HepG2 (cell line): ENCODE results near the gene CLDN15. TPM values are rescaled to one million over a fixed set of nuclear protein-coding genes. Genes with fewer than 3 reads are reported as not detected.

Experiments
- BORCS8-MEF2B ChIP-seq: sonication (generic); formaldehyde crosslinking; IDR thresholded peaks from 2 replicates; pipeline ENCODE4 v1.8.0; 2022; ENCODE audit warnings: mild to moderate bottlenecking, missing genetic modification reagents
- CEBPB ChIP-seq: IDR thresholded peaks from 2 replicates; pipeline ENCODE4 v1.6.1; 2011; ENCODE audit warnings: low read depth, low read length, improper control_type of control experiment, borderline replicate concordance
- FOXA3 ChIP-seq: IDR thresholded peaks from 2 replicates; pipeline ENCODE4 v1.6.1; 2016; ENCODE audit warnings: missing genetic modification reagents, missing compliant biosample characterization
- FOXJ3 ChIP-seq: sonication (generic); formaldehyde crosslinking; IDR thresholded peaks from 2 replicates; pipeline ENCODE4 v1.4.0; 2020; ENCODE audit warnings: missing genetic modification reagents, mild to moderate bottlenecking, borderline replicate concordance
- MBD4 ChIP-seq: IDR thresholded peaks from 2 replicates; pipeline ENCODE4 v1.6.1; 2012; ENCODE audit warnings: low read length, inconsistent platforms, borderline replicate concordance
- MTA3 ChIP-seq: sonication (generic); formaldehyde crosslinking; IDR thresholded peaks from 2 replicates; pipeline ENCODE4 v1.4.0; 2020; ENCODE audit warnings: missing genetic modification reagents
- NFE2 ChIP-seq: sonication (generic); formaldehyde crosslinking; IDR thresholded peaks from 2 replicates; pipeline ENCODE4 v1.4.0; 2020; ENCODE audit warnings: missing genetic modification reagents
- PHF20 ChIP-seq: sonication (generic); formaldehyde crosslinking; IDR thresholded peaks from 2 replicates; pipeline ENCODE4 v1.5.0; 2020; ENCODE audit warnings: mild to moderate bottlenecking, missing genetic modification reagents
- ZNF883 ChIP-seq: sonication (generic); formaldehyde crosslinking; IDR thresholded peaks from 2 replicates; pipeline ENCODE4 v1.5.1; 2020; ENCODE audit warnings: mild to moderate bottlenecking, missing genetic modification reagents; ENCODE audit errors: not compliant biosample characterization
- ZSCAN30 ChIP-seq: sonication (generic); formaldehyde crosslinking; IDR thresholded peaks from 2 replicates; pipeline ENCODE4 v1.5.0; 2020; ENCODE audit warnings: mild to moderate bottlenecking, missing genetic modification reagents
- ZSCAN31 ChIP-seq: sonication (generic); formaldehyde crosslinking; IDR thresholded peaks from 2 replicates; pipeline ENCODE4 v1.5.0; 2020; ENCODE audit warnings: low read depth, mild to moderate bottlenecking, missing genetic modification reagents
- ZUFSP ChIP-seq: sonication (generic); formaldehyde crosslinking; IDR thresholded peaks from 2 replicates; pipeline ENCODE4 v1.9.0; 2021; ENCODE audit warnings: missing genetic modification reagents, mild to moderate bottlenecking, borderline replicate concordance
- polyA plus RNA-seq, 8 experiments: library from polyadenylated mRNA; depleted of rRNA in 3 of 8; stranded (reverse) in 7 of 8; unstranded in 1 of 8; fragments of >200 nt; fragmentation: Illumina TruSeq in 4 of 8; extraction: Trizol in 4 of 8; gene quantifications; 2 replicates each; pipeline versions ENCODE4 v1.2.1 to v1.2.3, GENCODE V29; 2011 to 2016; ENCODE audit warnings: low read depth in 4 of 8, missing spikeins in 1 of 8, mixed read lengths in 1 of 8; ENCODE audit not compliant: insufficient read depth in 1 of 8
- total RNA-seq, 5 experiments: library from RNA; depleted of rRNA; stranded (reverse); fragments of >200 nt; fragmentation: Illumina TruSeq; extraction: Trizol; gene quantifications; 2 replicates each; pipeline ENCODE4 v1.2.3, GENCODE V29; 2016; ENCODE audit warnings: low read depth in 1 of 5
- TF ChIP-seq, protein P1 (sequence below): sonication (generic); formaldehyde crosslinking; IDR thresholded peaks from 2 replicates; pipeline ENCODE4 v1.4.0; 2020; ENCODE audit warnings: missing genetic modification reagents
- TF ChIP-seq, protein P2 (sequence below): sonication (generic); formaldehyde crosslinking; IDR thresholded peaks from 2 replicates; pipeline ENCODE4 v1.5.0; 2020; ENCODE audit warnings: mild to moderate bottlenecking, missing genetic modification reagents, borderline replicate concordance

The CLDN15 gene
- total and polyA plus RNA-seq, 2 of the 13 experiments (the other 11 are each of a cell fraction or from before 2014, with no cell fraction given) = 7.1 to 17.8 TPM

DNA sequence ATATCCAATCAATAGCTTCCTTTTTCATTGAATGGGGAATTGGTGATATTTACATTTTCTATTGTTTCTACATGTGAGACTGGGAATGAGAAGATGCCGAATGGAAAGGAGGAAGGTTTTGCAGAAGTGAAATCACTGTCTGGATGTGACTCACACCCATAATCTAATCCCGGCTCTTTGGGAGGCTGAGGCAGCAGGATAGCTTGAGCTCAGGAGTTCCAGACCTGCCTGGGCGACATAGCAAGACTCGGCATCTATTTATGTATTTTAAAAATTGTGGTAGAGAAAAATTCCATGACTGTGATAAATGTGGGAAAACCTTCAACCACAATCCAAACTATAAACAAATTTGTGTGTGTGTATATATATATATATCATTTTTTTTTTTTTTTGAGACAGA lies 18.2 kb upstream of the CLDN15 start (continued):
- TF ChIP-seq CEBPB (no peak), BORCS8-MEF2B (no peak), PHF20 (CRISPR knock-in tag) (no peak), ZNF883 (no peak), MTA3 (CRISPR knock-in tag) (no peak), ZSCAN30 (no peak), ZSCAN31 (no peak), NFE2 (CRISPR knock-in tag) (no peak), FOXJ3 (no peak), ZUFSP (CRISPR knock-in tag) (no peak), MBD4 (no peak), FOXA3 (CRISPR knock-in tag) (no peak)
- TF ChIP-seq, protein P1, sequence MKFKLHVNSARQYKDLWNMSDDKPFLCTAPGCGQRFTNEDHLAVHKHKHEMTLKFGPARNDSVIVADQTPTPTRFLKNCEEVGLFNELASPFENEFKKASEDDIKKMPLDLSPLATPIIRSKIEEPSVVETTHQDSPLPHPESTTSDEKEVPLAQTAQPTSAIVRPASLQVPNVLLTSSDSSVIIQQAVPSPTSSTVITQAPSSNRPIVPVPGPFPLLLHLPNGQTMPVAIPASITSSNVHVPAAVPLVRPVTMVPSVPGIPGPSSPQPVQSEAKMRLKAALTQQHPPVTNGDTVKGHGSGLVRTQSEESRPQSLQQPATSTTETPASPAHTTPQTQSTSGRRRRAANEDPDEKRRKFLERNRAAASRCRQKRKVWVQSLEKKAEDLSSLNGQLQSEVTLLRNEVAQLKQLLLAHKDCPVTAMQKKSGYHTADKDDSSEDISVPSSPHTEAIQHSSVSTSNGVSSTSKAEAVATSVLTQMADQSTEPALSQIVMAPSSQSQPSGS (CRISPR knock-in tag) = no peak
- TF ChIP-seq, protein P2, sequence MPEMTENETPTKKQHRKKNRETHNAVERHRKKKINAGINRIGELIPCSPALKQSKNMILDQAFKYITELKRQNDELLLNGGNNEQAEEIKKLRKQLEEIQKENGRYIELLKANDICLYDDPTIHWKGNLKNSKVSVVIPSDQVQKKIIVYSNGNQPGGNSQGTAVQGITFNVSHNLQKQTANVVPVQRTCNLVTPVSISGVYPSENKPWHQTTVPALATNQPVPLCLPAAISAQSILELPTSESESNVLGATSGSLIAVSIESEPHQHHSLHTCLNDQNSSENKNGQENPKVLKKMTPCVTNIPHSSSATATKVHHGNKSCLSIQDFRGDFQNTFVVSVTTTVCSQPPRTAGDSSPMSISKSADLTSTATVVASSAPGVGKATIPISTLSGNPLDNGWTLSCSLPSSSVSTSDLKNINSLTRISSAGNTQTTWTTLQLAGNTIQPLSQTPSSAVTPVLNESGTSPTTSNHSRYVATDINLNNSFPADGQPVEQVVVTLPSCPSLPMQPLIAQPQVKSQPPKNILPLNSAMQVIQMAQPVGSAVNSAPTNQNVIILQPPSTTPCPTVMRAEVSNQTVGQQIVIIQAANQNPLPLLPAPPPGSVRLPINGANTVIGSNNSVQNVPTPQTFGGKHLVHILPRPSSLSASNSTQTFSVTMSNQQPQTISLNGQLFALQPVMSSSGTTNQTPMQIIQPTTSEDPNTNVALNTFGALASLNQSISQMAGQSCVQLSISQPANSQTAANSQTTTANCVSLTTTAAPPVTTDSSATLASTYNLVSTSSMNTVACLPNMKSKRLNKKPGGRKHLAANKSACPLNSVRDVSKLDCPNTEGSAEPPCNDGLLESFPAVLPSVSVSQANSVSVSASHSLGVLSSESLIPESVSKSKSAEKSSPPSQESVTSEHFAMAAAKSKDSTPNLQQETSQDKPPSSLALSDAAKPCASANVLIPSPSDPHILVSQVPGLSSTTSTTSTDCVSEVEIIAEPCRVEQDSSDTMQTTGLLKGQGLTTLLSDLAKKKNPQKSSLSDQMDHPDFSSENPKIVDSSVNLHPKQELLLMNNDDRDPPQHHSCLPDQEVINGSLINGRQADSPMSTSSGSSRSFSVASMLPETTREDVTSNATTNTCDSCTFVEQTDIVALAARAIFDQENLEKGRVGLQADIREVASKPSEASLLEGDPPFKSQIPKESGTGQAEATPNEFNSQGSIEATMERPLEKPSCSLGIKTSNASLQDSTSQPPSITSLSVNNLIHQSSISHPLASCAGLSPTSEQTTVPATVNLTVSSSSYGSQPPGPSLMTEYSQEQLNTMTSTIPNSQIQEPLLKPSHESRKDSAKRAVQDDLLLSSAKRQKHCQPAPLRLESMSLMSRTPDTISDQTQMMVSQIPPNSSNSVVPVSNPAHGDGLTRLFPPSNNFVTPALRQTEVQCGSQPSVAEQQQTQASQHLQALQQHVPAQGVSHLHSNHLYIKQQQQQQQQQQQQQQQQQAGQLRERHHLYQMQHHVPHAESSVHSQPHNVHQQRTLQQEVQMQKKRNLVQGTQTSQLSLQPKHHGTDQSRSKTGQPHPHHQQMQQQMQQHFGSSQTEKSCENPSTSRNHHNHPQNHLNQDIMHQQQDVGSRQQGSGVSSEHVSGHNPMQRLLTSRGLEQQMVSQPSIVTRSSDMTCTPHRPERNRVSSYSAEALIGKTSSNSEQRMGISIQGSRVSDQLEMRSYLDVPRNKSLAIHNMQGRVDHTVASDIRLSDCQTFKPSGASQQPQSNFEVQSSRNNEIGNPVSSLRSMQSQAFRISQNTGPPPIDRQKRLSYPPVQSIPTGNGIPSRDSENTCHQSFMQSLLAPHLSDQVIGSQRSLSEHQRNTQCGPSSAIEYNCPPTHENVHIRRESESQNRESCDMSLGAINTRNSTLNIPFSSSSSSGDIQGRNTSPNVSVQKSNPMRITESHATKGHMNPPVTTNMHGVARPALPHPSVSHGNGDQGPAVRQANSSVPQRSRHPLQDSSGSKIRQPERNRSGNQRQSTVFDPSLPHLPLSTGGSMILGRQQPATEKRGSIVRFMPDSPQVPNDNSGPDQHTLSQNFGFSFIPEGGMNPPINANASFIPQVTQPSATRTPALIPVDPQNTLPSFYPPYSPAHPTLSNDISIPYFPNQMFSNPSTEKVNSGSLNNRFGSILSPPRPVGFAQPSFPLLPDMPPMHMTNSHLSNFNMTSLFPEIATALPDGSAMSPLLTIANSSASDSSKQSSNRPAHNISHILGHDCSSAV (CRISPR knock-in tag) = no peak
